ENCODE data around the gene DNAJC4.

- TF ChIP-seq CTCF (IDR thresholded peaks at IDR 0.05; ENCODE audit: low read length) (no peak), EZH2 (optimal IDR thresholded peaks at IDR 0.05; ENCODE audit: low read depth, low read length) (no peak), EZH2phosphoT487 (IDR thresholded peaks at IDR 0.05; ENCODE audit: low read length) (no peak)
Measured at GRCh38 chr11:64206457-64207255, 23.7 kb upstream of the DNAJC4 start, which contains the start of gene FERMT3.
